GM12891 (cell line): ENCODE results near the gene PVR.
A peak's percentile ranks its signal among the peaks of the same experiment; 100 is the strongest.

Source experiments
- DNase-seq: peaks from one replicate; pipeline ENCODE4 v3.0.0; 2011; ENCODE audit warnings: low spot score; ENCODE audit not compliant: insufficient read length
- FAIRE-seq: peaks from 2 replicates; lab custom pipeline; 2011; peaks lifted over from hg19 to GRCh38; lab: Jason Lieb, UNC
- PAX5 ChIP-seq: IDR thresholded peaks from 2 replicates; pipeline ENCODE4 v1.6.1; 2011; ENCODE audit warnings: low read length, moderate library complexity, mild to moderate bottlenecking; ENCODE audit not compliant: insufficient read depth, severe bottlenecking
- POLR2A ChIP-seq: IDR thresholded peaks from 2 replicates; pipeline ENCODE4 v1.6.1; 2011; ENCODE audit warnings: low read depth, low read length, control low read depth
- POLR2AphosphoS5 ChIP-seq: IDR thresholded peaks from 2 replicates; pipeline ENCODE4 v1.6.1; 2011; ENCODE audit warnings: low read depth, low read length, control low read depth
- POU2F2 ChIP-seq: IDR thresholded peaks from 2 replicates; pipeline ENCODE4 v1.6.1; 2011; ENCODE audit warnings: low read depth, mild to moderate bottlenecking, control low read depth, low read length, moderate library complexity
- SPI1 ChIP-seq: IDR thresholded peaks from 2 replicates; pipeline ENCODE4 v1.6.1; 2011; ENCODE audit warnings: low read depth, low read length, control low read depth
- TAF1 ChIP-seq: IDR thresholded peaks from 2 replicates; pipeline ENCODE4 v1.6.1; 2011; ENCODE audit warnings: low read depth, low read length, control low read depth

Gene PVR

GRCh38 chr19:44645407-44646048 is 1.8 kb downstream of the PVR start:
- TF ChIP-seq PAX5 (no peak), POLR2AphosphoS5 (no peak), TAF1 (no peak), POU2F2 (no peak), POLR2A (no peak), SPI1 (no peak)
- FAIRE-seq = no peak
- no peak for DNase-seq

- no peak for DNase-seq
Observed at GRCh38 chr19:44646049-44646416, 2.3 kb downstream of the PVR start.

GRCh38 chr19:44647144-44647543 is 3.4 kb downstream of the PVR start:
- no peak for FAIRE-seq
- DNase-seq = no peak
- TF ChIP-seq POLR2AphosphoS5 (no peak), PAX5 (no peak), POLR2A (no peak), POU2F2 (no peak), SPI1 (no peak), TAF1 (no peak)

More at GRCh38 chr19:44646049-44646416, 2.3 kb downstream of the PVR start:
- no peak for FAIRE-seq
- TF ChIP-seq TAF1 (no peak), POLR2A (no peak), PAX5 (no peak), POU2F2 (no peak), POLR2AphosphoS5 (no peak), SPI1 (no peak)

- no peak for FAIRE-seq
- TF ChIP-seq PAX5 = no peak
- no peak for TF ChIP-seq SPI1
- TF ChIP-seq TAF1 = no peak
- DNase-seq = no peak
Observed at GRCh38 chr19:44648631-44649251, 5.0 kb downstream of the PVR start.

GRCh38 chr19:44649578-44650145 is 6.0 kb downstream of the PVR start:
- DNase-seq = no peak
- no peak for FAIRE-seq
- TF ChIP-seq POU2F2 (no peak), POLR2AphosphoS5 (no peak), TAF1 (no peak), SPI1 (no peak), PAX5 (no peak), POLR2A (no peak)

GRCh38 chr19:44653343-44653742 is 9.6 kb downstream of the PVR start:
- TF ChIP-seq SPI1 (no peak), POLR2A (no peak), POU2F2 (no peak), PAX5 (no peak), POLR2AphosphoS5 (no peak), TAF1 (no peak)
- DNase-seq (no peak), FAIRE-seq (no peak)

- no peak for TF ChIP-seq POLR2AphosphoS5
- TF ChIP-seq POLR2A = no peak
- FAIRE-seq (peak; percentile 95), DNase-seq (peak; percentile 83)
Observed at GRCh38 chr19:44653977-44654774, 10.5 kb downstream of the PVR start.

- no peak for TF ChIP-seq POLR2A
- TF ChIP-seq POLR2AphosphoS5 = no peak
- no peak for TF ChIP-seq PAX5
- TF ChIP-seq TAF1 = no peak
- TF ChIP-seq SPI1 = no peak
- no peak for TF ChIP-seq POU2F2
Observed at GRCh38 chr19:44657211-44657921, 13.7 kb downstream of the PVR start.

GRCh38 chr19:44658069-44658733 is 14.5 kb downstream of the PVR start:
- DNase-seq (no peak), FAIRE-seq (no peak)
- TF ChIP-seq POU2F2 (no peak), PAX5 (no peak), POLR2A (no peak), POLR2AphosphoS5 (no peak), TAF1 (no peak), SPI1 (no peak)

More at GRCh38 chr19:44657211-44657921, 13.7 kb downstream of the PVR start:
- FAIRE-seq (peak; percentile 79), DNase-seq (peak; percentile 72)
